GM20431 (cell line): ENCODE data around the gene SPATA19.

Source experiments
- in situ Hi-C: fragments of 300-500 bp; cut with MseI, MboI; formaldehyde crosslinking; loops from one replicate; pipeline ENCODE4 v1.15.0; 2020; ENCODE audit warnings: low sequenced_read_pairs; ENCODE audit not compliant: unreplicated experiment

SPATA19 gene

GRCh38 chr11:133819746-133820315 lies 25.5 kb downstream of the SPATA19 start:
- in situ Hi-C loops = loop anchor here (25.0 kb wide), 1 partner anchor 683 kb away; no protein-coding TSS in a partner anchor

- in situ Hi-C loops = loop anchor here (25.0 kb wide), 1 partner anchor 682 kb away; no protein-coding TSS in a partner anchor
These were observed 26.2 kb downstream of the SPATA19 start for GRCh38 chr11:133819114-133819513.

GRCh38 chr11:133818302-133818701 lies 27.0 kb downstream of the SPATA19 start:
- in situ Hi-C loops = loop anchor here (25.0 kb wide), 1 partner anchor 681 kb away; no protein-coding TSS in a partner anchor

GRCh38 chr11:133817449-133817848 lies 27.9 kb downstream of the SPATA19 start:
- in situ Hi-C loops = loop anchor here (25.0 kb wide), 1 partner anchor 680 kb away; no protein-coding TSS in a partner anchor

DNA sequence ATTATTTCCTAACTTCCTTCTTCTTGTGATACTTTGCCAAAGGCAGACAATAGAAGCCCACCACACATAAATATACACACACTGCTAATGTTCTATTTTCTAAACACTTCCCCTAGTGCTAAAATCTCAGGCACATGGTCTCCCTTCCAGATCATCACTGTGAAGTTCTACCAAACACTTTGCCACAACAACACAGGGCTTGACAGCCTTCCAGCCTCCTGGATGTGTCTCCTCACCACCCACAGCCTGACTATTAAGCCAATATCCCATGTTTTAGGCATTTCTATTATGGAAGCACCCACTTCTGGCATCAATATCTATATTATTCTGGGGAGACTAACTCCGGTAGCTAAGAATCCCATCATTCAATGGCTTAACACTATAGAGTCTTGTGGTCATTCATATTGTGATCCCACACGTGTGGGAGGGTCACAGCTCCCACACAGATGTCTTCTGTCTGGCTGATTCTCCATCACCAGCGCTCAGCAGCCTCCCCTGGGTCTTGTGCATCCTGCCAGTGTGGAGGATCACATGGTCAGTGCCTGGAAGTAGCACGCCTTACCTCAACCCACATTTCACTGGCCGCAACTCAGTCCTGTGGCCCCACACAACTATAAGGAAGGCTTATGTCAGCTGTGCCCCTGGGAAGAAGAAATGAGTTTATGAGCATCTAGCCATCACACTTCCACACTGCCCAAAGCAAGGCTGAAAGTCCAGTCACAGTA lies 29.0 kb downstream of the SPATA19 start:
- in situ Hi-C loops = loop anchor here (25.0 kb wide), 1 partner anchor 679 kb away; no protein-coding TSS in a partner anchor

DNA sequence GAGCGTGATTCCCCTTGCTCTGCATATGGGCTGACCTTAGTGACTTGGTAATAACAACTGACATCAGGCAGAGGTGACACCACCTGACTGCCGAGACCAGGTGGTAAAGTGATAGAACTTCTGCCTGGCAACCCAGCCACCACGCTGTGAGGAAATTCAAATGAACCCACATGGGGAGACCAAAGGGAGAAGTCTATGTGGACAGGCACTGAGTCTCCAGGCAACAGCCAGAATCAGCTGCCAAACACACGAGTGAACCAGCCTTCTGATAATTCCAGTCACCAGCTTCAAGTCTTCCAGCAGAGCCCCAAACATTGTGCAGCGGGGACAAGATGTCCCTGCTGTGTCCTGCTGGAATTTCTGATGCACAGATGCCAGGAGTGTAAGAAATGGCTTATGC lies 29.7 kb downstream of the SPATA19 start:
- in situ Hi-C loops = loop anchor here (25.0 kb wide), 1 partner anchor 678 kb away; no protein-coding TSS in a partner anchor

DNA sequence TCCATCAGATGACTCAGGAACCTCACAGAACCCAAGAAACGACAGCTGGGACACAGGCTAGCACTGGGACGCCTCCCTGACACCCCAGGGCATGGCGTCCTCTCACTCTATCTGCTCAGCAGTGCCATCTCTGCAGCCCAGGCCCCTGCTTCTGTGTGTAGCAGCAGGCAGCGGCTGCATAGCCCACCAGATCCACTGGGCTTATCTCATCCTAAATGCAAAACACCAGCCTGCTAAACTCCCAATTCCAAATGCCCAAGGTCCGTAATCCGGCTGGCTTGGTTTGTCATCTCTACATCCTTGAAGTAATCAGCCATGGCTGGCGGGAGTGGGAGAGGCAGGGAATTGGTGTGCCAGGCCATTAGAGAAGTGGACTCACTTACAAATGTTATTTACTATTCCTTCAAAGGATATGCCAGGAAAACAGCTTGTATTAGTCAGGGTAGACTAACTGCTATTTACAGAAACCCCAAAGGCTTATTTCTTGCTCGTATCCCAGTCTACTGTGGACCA lies 30.7 kb downstream of the SPATA19 start:
- in situ Hi-C loops = loop anchor here (25.0 kb wide), 1 partner anchor 677 kb away; no protein-coding TSS in a partner anchor

GRCh38 chr11:133811850-133812685 lies 33.2 kb downstream of the SPATA19 start:
- in situ Hi-C loops = loop anchor here (25.0 kb wide), 1 partner anchor 675 kb away; no protein-coding TSS in a partner anchor

DNA sequence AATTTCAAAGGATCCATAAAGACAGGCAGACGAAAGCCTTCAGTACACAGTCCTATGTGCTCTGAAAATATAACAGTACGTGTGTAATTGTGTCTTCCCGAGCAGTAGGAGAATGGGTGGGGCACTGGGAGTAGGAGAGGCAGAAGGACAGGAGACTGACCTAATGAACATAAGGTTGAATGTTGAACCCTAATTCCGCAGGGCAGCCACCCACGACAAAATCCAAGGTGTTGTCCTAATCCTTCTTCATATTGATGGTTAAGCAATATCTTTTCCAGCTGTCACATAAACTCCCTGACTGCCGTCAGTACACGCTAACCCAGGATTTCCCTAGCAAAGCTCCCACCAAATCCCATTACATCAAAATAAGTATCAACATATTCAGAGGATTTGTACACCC lies 34.5 kb downstream of the SPATA19 start:
- in situ Hi-C loops = loop anchor here (25.0 kb wide), 1 partner anchor 673 kb away; no protein-coding TSS in a partner anchor

- in situ Hi-C loops = loop anchor here (25.0 kb wide), 1 partner anchor 673 kb away; no protein-coding TSS in a partner anchor
These were observed 35.5 kb downstream of the SPATA19 start for GRCh38 chr11:133809569-133810491.

GRCh38 chr11:133808393-133809140 lies 36.7 kb downstream of the SPATA19 start:
- in situ Hi-C loops = loop anchor here (25.0 kb wide), 1 partner anchor 671 kb away; no protein-coding TSS in a partner anchor

GRCh38 chr11:133803026-133803425 lies 42.3 kb downstream of the SPATA19 start:
- in situ Hi-C loops = loop anchor here (25.0 kb wide), 1 partner anchor 666 kb away; no protein-coding TSS in a partner anchor

DNA sequence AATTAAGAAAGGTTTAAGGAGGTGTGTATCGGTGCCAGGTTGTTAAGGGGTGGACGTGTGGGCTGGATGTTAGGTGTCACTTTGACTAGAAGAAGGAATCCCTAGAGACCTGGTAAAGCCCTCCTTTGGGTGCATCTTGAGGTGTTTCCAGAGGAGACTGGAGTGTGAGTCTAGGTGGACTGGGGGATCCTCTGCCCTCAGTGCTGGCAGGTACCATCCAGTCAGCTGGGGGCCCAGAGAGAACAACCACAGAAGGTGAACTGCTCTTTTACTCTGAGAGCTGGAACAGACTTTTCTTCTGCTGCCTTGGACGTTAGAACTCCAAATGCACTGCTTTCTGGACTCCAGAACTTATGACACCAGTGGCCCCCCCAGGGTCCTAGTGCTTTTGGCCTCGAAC lies 44.0 kb downstream of the SPATA19 start:
- in situ Hi-C loops = loop anchor here (25.0 kb wide), 1 partner anchor 664 kb away; no protein-coding TSS in a partner anchor

- in situ Hi-C loops = loop anchor here (25.0 kb wide), 1 partner anchor 663 kb away; no protein-coding TSS in a partner anchor
These were observed 44.6 kb downstream of the SPATA19 start for GRCh38 chr11:133800666-133801065.

DNA sequence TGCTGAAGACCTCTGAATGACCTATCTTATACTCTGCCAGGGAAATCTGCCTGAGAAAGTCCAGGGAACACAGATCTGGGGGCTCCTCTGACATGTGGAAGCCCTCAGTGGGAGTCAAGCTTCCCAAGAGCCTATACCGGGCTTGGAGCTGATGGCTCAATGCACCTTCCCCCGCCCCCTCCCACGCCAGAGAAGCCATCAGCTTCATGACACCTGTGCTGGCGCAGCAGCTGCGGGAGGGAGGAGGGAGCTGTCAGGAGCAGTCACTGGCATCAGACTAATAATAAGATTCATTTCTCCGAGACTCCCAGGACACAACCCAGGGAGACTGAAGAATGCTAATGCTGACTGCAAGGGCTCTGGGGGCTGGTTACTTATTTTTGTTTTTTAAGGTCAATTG lies 47.8 kb downstream of the SPATA19 start:
- in situ Hi-C loops = no loop called here

DNA sequence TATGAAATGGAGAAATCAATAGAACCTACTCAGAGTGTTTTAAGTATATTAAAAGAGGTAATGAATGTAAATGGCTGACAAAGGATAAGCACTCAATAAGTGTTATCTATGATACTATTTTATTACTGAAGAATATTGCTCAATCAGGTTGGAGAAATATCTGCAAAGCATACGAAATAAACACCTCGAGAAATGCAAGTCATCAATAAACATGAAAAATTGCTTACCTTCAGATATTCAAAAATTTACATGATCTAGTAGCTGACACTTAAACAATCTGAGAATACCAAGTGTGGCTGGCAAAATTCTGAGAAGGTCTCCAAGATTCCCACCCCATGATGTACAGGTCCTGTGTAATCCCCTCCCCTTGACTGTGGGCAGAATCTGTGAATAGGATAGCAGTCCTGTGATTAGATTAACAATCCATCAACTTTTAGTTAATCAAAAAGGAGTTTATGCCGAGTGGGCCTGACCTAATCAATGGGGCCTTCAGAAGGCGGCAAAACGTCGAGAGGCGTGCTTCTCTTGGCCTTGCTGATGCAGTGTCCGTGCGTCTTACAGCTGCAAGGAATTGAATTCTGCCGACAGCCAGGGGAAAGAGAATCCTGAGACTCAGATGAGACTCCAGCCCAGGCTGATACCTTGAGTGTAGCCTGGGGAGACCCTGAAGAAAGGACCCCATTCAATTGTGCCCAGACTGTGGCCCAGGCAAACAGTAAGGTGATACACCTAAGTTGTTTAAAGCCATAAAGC lies 49.1 kb downstream of the SPATA19 start:
- in situ Hi-C loops = no loop called here

DNA sequence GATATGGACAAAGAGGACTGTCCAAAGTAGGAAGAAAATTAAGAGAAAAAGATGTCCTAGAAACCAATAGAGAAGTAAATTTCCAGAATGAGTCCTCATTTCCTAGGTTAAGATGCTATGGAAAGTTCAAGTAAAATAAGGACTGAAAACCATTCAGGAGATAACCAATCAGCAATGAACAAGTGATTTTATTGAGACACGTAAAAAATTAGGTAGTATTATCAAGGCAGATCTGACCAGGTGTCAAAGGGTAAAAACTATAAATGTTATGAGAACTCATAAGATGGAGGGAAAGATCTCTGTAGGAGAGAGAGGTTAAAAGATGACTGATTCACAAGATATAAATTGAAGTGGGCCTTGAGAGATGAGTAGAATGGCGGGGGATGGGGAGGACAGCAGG lies 50.2 kb downstream of the SPATA19 start:
- in situ Hi-C loops = no loop called here
